Calu3 (cell line): Measurements from ENCODE around the gene SLC6A19. TPM values are rescaled to one million over a fixed set of nuclear protein-coding genes. Genes with fewer than 3 reads are reported as not detected.

Experiments
- BruUV-seq: library from RNA; stranded (reverse); fragments of 400-500 nt; replicated peaks from 2 replicates; lab custom pipeline; 2021; lab: Mats Ljungman, UMichigan
- CTCF ChIA-PET: fragments of 300-600 bp; sonication (Branson Sonifier 250); formaldehyde crosslinking; loops from one replicate; lab custom pipeline; 2022; ENCODE audit warnings: antibody characterized with exemption; lab: Charles Lee
- DNase-seq: peaks from one replicate; pipeline ENCODE4 v3.0.0; 2022
- H3K27ac Mint-ChIP-seq: one replicate; pipeline ENCODE4 v1.8.0; 2022; ENCODE audit warnings: mixed read lengths; ENCODE audit not compliant: unreplicated experiment
- H3K27me3 Mint-ChIP-seq: one replicate; pipeline ENCODE4 v1.8.0; 2022; ENCODE audit warnings: mixed read lengths; ENCODE audit not compliant: unreplicated experiment
- H3K36me3 Mint-ChIP-seq: one replicate; pipeline ENCODE4 v1.8.0; 2022; ENCODE audit warnings: mild to moderate bottlenecking, moderate library complexity, mixed read lengths; ENCODE audit not compliant: insufficient read depth, unreplicated experiment
- H3K4me1 Mint-ChIP-seq: one replicate; pipeline ENCODE4 v1.8.0; 2022; ENCODE audit warnings: mild to moderate bottlenecking, low read depth, mixed read lengths; ENCODE audit not compliant: unreplicated experiment
- H3K4me3 Mint-ChIP-seq: one replicate; pipeline ENCODE4 v1.8.0; 2022; ENCODE audit warnings: mild to moderate bottlenecking, low read depth, moderate library complexity, mixed read lengths; ENCODE audit not compliant: unreplicated experiment
- H3K9me3 Mint-ChIP-seq: one replicate; pipeline ENCODE4 v1.8.0; 2022; ENCODE audit warnings: low read depth, mixed read lengths; ENCODE audit not compliant: unreplicated experiment
- CTCF ChIP-seq: fragments of 200-600 bp; IDR thresholded peaks from one replicate; pipeline ENCODE4 v1.8.0; 2022; ENCODE audit warnings: antibody characterized with exemption; ENCODE audit not compliant: unreplicated experiment
- intact Hi-C: fragments of 100-400 bp; cut with micrococcal nuclease; formaldehyde crosslinking; loops from one replicate; pipeline ENCODE4 v1.10.0; 2022; ENCODE audit not compliant: unreplicated experiment
- total RNA-seq: library from RNA; stranded (reverse); gene quantifications from 2 replicates; pipeline ENCODE4 v1.2.3, GENCODE V29; 2022

The SLC6A19 gene
- total RNA-seq, 1 experiment from 2014 or later: not detected

- Mint-ChIP-seq H3K4me3 (no peak overlapping the region), H3K27ac (no peak overlapping the region), H3K4me1 (no peaks in the 10 kb centered on the region), H3K9me3 (no peaks in the 10 kb centered on the region), H3K27me3 (peaks cover 29% of the 10 kb centered on the region), H3K36me3 (peaks cover 4% of the 10 kb centered on the region)
- intact Hi-C loops: no loop called here
- TF ChIP-seq CTCF: peak; percentile 77
- CTCF ChIA-PET: interaction anchor here (0.6 to 1.5 kb wide), 6 partner anchors 11 to 302 kb away, joined by 3 to 6 read pairs (median 4); no protein-coding TSS in a partner anchor
- peak; percentile 87 for DNase-seq
- no TSS peak for BruUV-seq
Observed at GRCh38 chr5:1174122-1174936, 27.1 kb upstream of the SLC6A19 start.

GRCh38 chr5:1175015-1175414 lies 26.4 kb upstream of the SLC6A19 start:
- H3K27me3 Mint-ChIP-seq: peaks cover 22% of the 10 kb centered on the region
- no peak for TF ChIP-seq CTCF
- H3K9me3 Mint-ChIP-seq: no peaks in the 10 kb centered on the region
- no peak for DNase-seq
- H3K36me3 Mint-ChIP-seq: peaks cover 4% of the 10 kb centered on the region
- CTCF ChIA-PET: interaction anchor here (1.2 to 1.4 kb wide), 3 partner anchors 11 to 41 kb away, joined by 3 to 4 read pairs (median 4); no protein-coding TSS in a partner anchor
- H3K4me3 Mint-ChIP-seq: no peak overlapping the region
- no peak overlapping the region for H3K27ac Mint-ChIP-seq
- H3K4me1 Mint-ChIP-seq: no peaks in the 10 kb centered on the region
- intact Hi-C loops: no loop called here
- no TSS peak for BruUV-seq

GRCh38 chr5:1175801-1176472 lies 25.5 kb upstream of the SLC6A19 start:
- Mint-ChIP-seq H3K36me3 (peaks cover 4% of the 10 kb centered on the region), H3K4me1 (no peaks in the 10 kb centered on the region), H3K27me3 (peaks cover 16% of the 10 kb centered on the region), H3K9me3 (no peaks in the 10 kb centered on the region), H3K27ac (no peak overlapping the region), H3K4me3 (no peak overlapping the region)
- CTCF ChIA-PET: no interaction called here
- BruUV-seq: no TSS peak
- no peak for DNase-seq
- TF ChIP-seq CTCF: no peak
- intact Hi-C loops: no loop called here

GRCh38 chr5:1176473-1177391 lies 24.7 kb upstream of the SLC6A19 start:
- no peak overlapping the region for H3K27ac Mint-ChIP-seq
- no peak overlapping the region for H3K4me3 Mint-ChIP-seq
- intact Hi-C loops: no loop called here
- no peaks in the 10 kb centered on the region for H3K4me1 Mint-ChIP-seq
- peaks cover 4% of the 10 kb centered on the region for H3K36me3 Mint-ChIP-seq
- BruUV-seq: no TSS peak
- CTCF ChIA-PET: no interaction called here
- DNase-seq: no peak
- no peak for TF ChIP-seq CTCF
- peaks cover 14% of the 10 kb centered on the region for H3K27me3 Mint-ChIP-seq
- no peaks in the 10 kb centered on the region for H3K9me3 Mint-ChIP-seq
